A549 (cell line): Measurements from ENCODE around the gene ZFYVE27.

ENCODE experiments used
- CBX8 ChIP-seq: fragments of 200-600 bp; sonication (generic); IDR thresholded peaks from 2 replicates; pipeline ENCODE4 v1.6.1; 2016
- CEBPB ChIP-seq, 2 experiments: fragments of >200 bp in 1 of 2; sonication (Bioruptor Twin) in 1 of 2; formaldehyde crosslinking in 1 of 2; IDR thresholded peaks; 2 replicates each; pipeline ENCODE4 v1.6.1; 2012 to 2016
- CHD2 ChIP-seq: fragments of 150-350 bp; IDR thresholded peaks from 2 replicates; pipeline ENCODE4 v1.6.1; 2014; ENCODE audit warnings: low read length; ENCODE audit not compliant: partially characterized antibody
- CTCF ChIP-seq: fragments of >200 bp; sonication (Bioruptor Twin); formaldehyde crosslinking; IDR thresholded peaks from 3 replicates; pipeline ENCODE4 v1.5.1; 2016
- ESRRA ChIP-seq: fragments of 150-350 bp; IDR thresholded peaks from 2 replicates; pipeline ENCODE4 v1.6.1; 2014; ENCODE audit warnings: mild to moderate bottlenecking, low read length, borderline replicate concordance
- FOSL2 ChIP-seq, 2 experiments: fragments of 450-650 bp in 1 of 2; fragments of >200 bp in 1 of 2; sonication (Bioruptor Twin) in 1 of 2; formaldehyde crosslinking; IDR thresholded peaks; 2 replicates each; pipeline versions ENCODE4 v1.5.0 to v1.6.1; 2016 to 2020; ENCODE audit warnings: mild to moderate bottlenecking in 1 of 2, moderate library complexity in 1 of 2
- HDAC2 ChIP-seq: fragments of 200-600 bp; sonication (generic); IDR thresholded peaks from 2 replicates; pipeline ENCODE4 v1.6.1; 2016
- JUN ChIP-seq, 2 experiments: fragments of >200 bp; sonication (Bioruptor Twin); formaldehyde crosslinking; IDR thresholded peaks; 2 replicates in 1 of 2; 3 replicates in 1 of 2; pipeline ENCODE4 v1.6.1; 2016 to 2017
- MAX ChIP-seq: IDR thresholded peaks from 2 replicates; pipeline ENCODE4 v1.6.1; 2012
- RAD21 ChIP-seq, 2 experiments: fragments of >200 bp in 1 of 2; sonication (Bioruptor Twin) in 1 of 2; formaldehyde crosslinking in 1 of 2; IDR thresholded peaks in 1 of 2; conservative IDR thresholded peaks in 1 of 2; 2 replicates in 1 of 2; 3 replicates in 1 of 2; pipeline ENCODE4 v1.6.1; 2012 to 2018; ENCODE audit warnings: inconsistent platforms in 1 of 2
- REST ChIP-seq: fragments of 200-600 bp; sonication (generic); IDR thresholded peaks from 2 replicates; pipeline ENCODE4 v1.6.1; 2016; ENCODE audit warnings: antibody characterized with exemption, mild to moderate bottlenecking, moderate library complexity
- SMC3 ChIP-seq: fragments of >200 bp; sonication (Bioruptor Twin); formaldehyde crosslinking; IDR thresholded peaks from 3 replicates; pipeline ENCODE4 v1.6.1; 2018; ENCODE audit warnings: inconsistent platforms
- USF2 ChIP-seq: fragments of 450-650 bp; IDR thresholded peaks from 2 replicates; pipeline ENCODE4 v1.6.1; 2014; ENCODE audit warnings: antibody characterized with exemption

GRCh38 chr10:97779492-97779891, 42.6 kb downstream of the ZFYVE27 start:
- TF ChIP-seq REST, result no peak
- no peak for TF ChIP-seq CTCF
- TF ChIP-seq CHD2, result no peak
- no peak for TF ChIP-seq JUN (IDR thresholded peaks at IDR 0.05)
- TF ChIP-seq USF2, result no peak
- no peak for TF ChIP-seq FOSL2 (IDR thresholded peaks at IDR 0.05)
- no peak for TF ChIP-seq FOSL2 (CRISPR knock-in tag; IDR thresholded peaks at IDR 0.05)
- TF ChIP-seq CEBPB (IDR thresholded peaks at IDR 0.05), result no peak
- no peak for TF ChIP-seq RAD21 (conservative IDR thresholded peaks at IDR 0.05 in 1 of 2, IDR thresholded peaks at IDR 0.05 in 1 of 2)
- TF ChIP-seq ESRRA, result no peak
- TF ChIP-seq CBX8, result no peak
- no peak for TF ChIP-seq HDAC2
- no peak for TF ChIP-seq SMC3
- no peak for TF ChIP-seq MAX
